ENCODE data around the gene VPS9D1. TPM values are rescaled to one million over a fixed set of nuclear protein-coding genes. Genes with fewer than 3 reads are reported as not detected.

Gene VPS9D1
- total and polyA plus RNA-seq, 7 donors, result 3.7 to 10.3 (median 5.2) TPM

DNA sequence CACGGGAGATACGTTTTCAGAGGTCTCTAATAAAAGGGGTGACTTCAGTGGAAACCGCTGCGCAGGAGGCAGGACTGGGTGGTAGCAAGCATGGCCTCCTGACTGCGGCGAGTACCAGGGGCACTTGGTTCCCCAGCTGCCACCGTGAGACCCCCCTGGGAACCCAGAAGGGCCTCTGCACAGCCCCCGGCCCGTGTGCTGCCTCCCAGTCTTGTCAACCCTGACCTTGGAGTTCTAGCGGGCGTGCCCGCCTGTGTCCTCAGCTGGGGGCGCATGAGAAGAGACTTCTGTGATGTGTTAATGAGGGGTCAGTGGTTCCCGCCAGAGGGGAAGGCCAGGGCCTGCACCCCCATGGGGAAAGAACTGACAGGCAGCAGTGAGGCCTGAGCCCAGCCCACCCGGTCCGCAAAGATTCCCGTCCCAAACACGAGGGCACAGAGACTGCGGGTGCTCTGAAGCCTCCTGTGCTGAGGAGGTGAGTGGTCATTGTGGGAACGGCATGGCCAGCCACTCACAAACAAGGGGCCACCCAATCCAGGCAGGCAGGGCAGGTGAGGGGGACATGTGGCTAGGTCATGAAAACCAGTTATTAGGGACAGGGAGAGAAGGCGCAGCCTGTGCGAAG is 10.0 kb upstream of the VPS9D1 start:
- TF ChIP-seq, protein P1, sequence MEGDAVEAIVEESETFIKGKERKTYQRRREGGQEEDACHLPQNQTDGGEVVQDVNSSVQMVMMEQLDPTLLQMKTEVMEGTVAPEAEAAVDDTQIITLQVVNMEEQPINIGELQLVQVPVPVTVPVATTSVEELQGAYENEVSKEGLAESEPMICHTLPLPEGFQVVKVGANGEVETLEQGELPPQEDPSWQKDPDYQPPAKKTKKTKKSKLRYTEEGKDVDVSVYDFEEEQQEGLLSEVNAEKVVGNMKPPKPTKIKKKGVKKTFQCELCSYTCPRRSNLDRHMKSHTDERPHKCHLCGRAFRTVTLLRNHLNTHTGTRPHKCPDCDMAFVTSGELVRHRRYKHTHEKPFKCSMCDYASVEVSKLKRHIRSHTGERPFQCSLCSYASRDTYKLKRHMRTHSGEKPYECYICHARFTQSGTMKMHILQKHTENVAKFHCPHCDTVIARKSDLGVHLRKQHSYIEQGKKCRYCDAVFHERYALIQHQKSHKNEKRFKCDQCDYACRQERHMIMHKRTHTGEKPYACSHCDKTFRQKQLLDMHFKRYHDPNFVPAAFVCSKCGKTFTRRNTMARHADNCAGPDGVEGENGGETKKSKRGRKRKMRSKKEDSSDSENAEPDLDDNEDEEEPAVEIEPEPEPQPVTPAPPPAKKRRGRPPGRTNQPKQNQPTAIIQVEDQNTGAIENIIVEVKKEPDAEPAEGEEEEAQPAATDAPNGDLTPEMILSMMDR (IDR thresholded peaks at IDR 0.05), result no peak
- Histone ChIP-seq H3K4me1 (no peaks in the 10 kb centered on the region), H3K9me3 (no peaks in the 10 kb centered on the region), H3K27me3 (ENCODE audit: insufficient read depth in 3 of 3, low read length in 2 of 3) (no peaks in the 10 kb centered on the region), H3K36me3 (ENCODE audit: insufficient read depth in 1 of 2, low read depth in 1 of 2) (peaks cover 8 to 95% of the 10 kb centered on the region in 2 donors), H3K27ac (no peak overlapping the region), H3K4me3 (no peak overlapping the region)
- intact Hi-C loops (cut with DNase I), result no loop called here
- 79 to 80% (median 80%) methylated on average over 21 to 22 of the region's 22 CpGs for WGBS, 3 donors
- no peak for DNase-seq
- no peak for ATAC-seq

DNA sequence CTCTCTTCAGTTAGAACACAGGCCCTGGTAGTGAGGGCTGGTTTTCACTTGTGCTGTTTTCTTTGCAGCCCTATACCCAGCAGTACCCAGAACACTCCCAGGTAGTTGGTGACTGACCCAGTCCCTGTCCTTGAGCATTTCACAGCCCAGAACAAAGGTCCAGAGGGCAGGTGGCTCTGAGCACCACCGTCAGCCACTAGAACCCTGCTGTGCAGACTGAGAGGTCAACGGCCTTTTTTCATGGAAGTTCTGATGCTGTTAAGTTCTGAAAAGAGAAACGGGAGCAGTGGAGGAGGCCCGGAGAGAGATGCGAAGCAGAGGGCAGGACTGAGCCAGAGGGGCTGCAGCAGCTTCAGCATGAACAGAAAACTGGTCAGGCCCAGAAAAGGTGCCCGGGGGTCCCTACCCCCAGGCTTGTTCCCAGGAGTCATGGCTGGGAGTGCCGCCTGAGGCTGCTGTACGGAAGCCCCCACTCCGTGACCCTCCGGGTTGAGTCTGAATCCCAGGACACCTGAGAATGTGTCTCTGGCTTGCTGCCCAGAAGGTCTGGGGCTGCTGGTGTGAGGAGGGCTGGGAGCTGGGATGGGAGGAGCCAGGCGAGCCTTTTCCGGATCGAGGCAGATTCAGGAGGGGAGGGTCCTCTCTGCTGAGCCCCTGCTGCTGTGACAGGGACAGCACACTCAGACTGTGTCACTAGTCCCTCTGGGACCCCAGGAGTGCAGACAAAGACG is 9.3 kb upstream of the VPS9D1 start:
- Histone ChIP-seq H3K4me1 (no peaks in the 10 kb centered on the region), H3K27me3 (ENCODE audit: insufficient read depth in 3 of 3, low read length in 2 of 3) (no peaks in the 10 kb centered on the region), H3K9me3 (no peaks in the 10 kb centered on the region), H3K27ac (no peak overlapping the region), H3K4me3 (no peak overlapping the region), H3K36me3 (ENCODE audit: insufficient read depth in 1 of 2, low read depth in 1 of 2) (peaks cover 8 to 95% of the 10 kb centered on the region in 2 donors)
- 63 to 68% (median 63%) methylated on average over 14 of the region's 14 CpGs for WGBS, 3 donors
- DNase-seq (no peak), ATAC-seq (no peak)
- TF ChIP-seq, protein P1 (IDR thresholded peaks at IDR 0.05), result no peak
- intact Hi-C loops (cut with DNase I), result no loop called here

DNA sequence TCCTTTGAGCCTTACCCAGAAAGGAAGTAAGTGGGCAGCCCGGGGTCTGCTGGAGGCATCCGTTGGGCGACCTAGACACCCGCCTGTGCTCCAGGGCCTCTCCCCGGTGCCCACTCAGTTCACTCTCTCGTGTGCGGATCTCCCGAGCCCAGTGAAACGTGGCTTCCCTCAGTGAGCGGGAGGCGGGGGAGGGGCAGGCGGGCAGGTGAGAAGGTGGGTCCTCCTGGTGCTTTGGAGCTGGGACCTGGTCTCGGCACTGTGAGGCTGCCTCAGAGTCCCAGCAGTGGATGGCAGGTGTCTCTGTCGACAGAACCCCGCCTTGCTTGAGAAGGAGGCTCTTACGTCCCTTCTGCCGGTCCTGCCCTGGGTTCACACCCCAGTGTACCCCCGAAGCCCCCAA is 8.6 kb upstream of the VPS9D1 start:
- WGBS, 3 donors, result 87 to 93% (median 92%) methylated on average over 18 of the region's 18 CpGs

DNA sequence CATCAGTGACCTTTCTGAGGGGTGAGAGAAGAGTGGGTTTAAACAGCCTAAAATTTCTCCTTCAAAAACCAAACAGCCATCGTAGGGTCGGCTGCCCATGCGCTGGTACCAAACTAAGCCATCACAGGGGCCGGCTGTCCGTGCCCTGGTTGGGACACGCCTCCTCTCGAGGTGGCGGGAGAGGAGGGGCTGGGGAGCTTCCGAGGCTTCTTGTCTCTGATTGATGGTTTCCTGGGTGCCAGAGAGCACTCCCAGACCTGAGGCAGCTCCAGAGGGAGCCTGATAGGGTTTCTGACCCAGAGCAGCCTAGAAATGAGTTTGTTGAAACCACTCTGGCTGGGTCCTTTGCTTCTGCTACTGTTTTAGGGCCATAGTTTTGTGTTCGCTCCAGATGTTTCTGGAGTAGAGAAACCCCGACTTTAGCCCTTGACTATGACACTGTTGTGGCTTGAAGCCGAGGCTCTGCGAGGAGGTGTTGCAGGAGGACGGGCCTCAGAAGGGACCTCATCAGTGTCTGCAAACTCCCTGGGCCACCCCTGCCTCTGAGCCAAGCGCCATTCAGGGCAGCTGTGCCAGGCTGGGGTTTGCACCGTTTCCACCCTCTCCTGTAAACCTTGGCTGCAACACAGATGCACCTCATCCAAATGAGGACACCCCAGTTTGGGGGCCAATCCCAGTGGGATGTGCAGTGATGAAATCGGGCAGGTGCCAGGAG is 6.9 kb upstream of the VPS9D1 start:
- Histone ChIP-seq H3K36me3 (ENCODE audit: insufficient read depth in 1 of 2, low read depth in 1 of 2) (peaks cover 10 to 98% of the 10 kb centered on the region in 2 donors), H3K4me1 (peaks cover 17% of the 10 kb centered on the region), H3K27ac (no peak overlapping the region), H3K9me3 (no peaks in the 10 kb centered on the region), H3K27me3 (ENCODE audit: insufficient read depth in 3 of 3, low read length in 2 of 3) (no peaks in the 10 kb centered on the region), H3K4me3 (no peak overlapping the region)
- TF ChIP-seq, protein P1 (IDR thresholded peaks at IDR 0.05), result no peak
- intact Hi-C loops (cut with DNase I), result no loop called here
- DNase-seq (no peak), ATAC-seq (no peak)
- 72 to 87% (median 75%) methylated on average over 17 of the region's 17 CpGs for WGBS, 3 donors

More for the DNA sequence above, 8.6 kb upstream of the VPS9D1 start:
- Histone ChIP-seq H3K4me3 (no peak overlapping the region), H3K36me3 (ENCODE audit: insufficient read depth in 1 of 2, low read depth in 1 of 2) (peaks cover 10 to 95% of the 10 kb centered on the region in 2 donors), H3K27ac (no peak overlapping the region), H3K27me3 (ENCODE audit: insufficient read depth in 3 of 3, low read length in 2 of 3) (no peaks in the 10 kb centered on the region), H3K9me3 (no peaks in the 10 kb centered on the region), H3K4me1 (no peaks in the 10 kb centered on the region)
- DNase-seq (no peak), ATAC-seq (no peak)
- intact Hi-C loops (cut with DNase I), result no loop called here
- TF ChIP-seq, protein P1 (IDR thresholded peaks at IDR 0.05), result no peak
